DOHH2 (cell line): ENCODE results near the gene BCAS1.

Experiments used
- H3F3A ChIP-seq: fragments of 200-600 bp; sonication (generic), shearing (Covaris generic); 2 replicates; pipeline ENCODE4 v1.6.0; 2016; ENCODE audit warnings: antibody characterized with exemption, mild to moderate bottlenecking; ENCODE audit not compliant: control insufficient read depth, insufficient read depth
- H3K27ac ChIP-seq: fragments of 200-600 bp; sonication (generic); 2 replicates; pipeline ENCODE4 v1.5.1; 2014; ENCODE audit warnings: low read depth, mild to moderate bottlenecking, low read length, moderate library complexity
- H3K27me3 ChIP-seq: fragments of 200-600 bp; sonication (generic); 2 replicates; pipeline ENCODE4 v1.6.1; 2014; ENCODE audit warnings: mild to moderate bottlenecking, low read length, mixed read lengths; ENCODE audit not compliant: control insufficient read depth
- H3K36me3 ChIP-seq: fragments of 200-600 bp; sonication (generic); 2 replicates; pipeline ENCODE4 v1.6.1; 2014; ENCODE audit warnings: mild to moderate bottlenecking, low read length, moderate library complexity, mixed read lengths; ENCODE audit not compliant: control insufficient read depth
- H3K4me1 ChIP-seq: fragments of 200-600 bp; sonication (generic); 2 replicates; pipeline ENCODE4 v1.6.1; 2014; ENCODE audit warnings: mild to moderate bottlenecking, low read length, mixed read lengths; ENCODE audit not compliant: control insufficient read depth
- H3K4me2 ChIP-seq: fragments of 200-600 bp; sonication (generic); 2 replicates; pipeline ENCODE4 v1.6.0; 2014; ENCODE audit warnings: mild to moderate bottlenecking, low read length, moderate library complexity
- H3K4me3 ChIP-seq: fragments of 200-600 bp; sonication (generic); 2 replicates; pipeline ENCODE4 v1.5.1; 2014; ENCODE audit warnings: mild to moderate bottlenecking, low read length, mixed read lengths
- H3K79me2 ChIP-seq: fragments of 200-600 bp; sonication (generic); 2 replicates; pipeline ENCODE4 v1.6.1; 2014; ENCODE audit warnings: mild to moderate bottlenecking, low read length, mixed read lengths; ENCODE audit not compliant: control insufficient read depth
- H3K9me2 ChIP-seq: fragments of 200-600 bp; sonication (generic); replicated peaks from 2 replicates; pipeline ENCODE4 v1.6.1; 2014; ENCODE audit warnings: mild to moderate bottlenecking, low read length, mixed read lengths; ENCODE audit not compliant: control insufficient read depth
- H3K9me3 ChIP-seq: fragments of 200-600 bp; sonication (generic); 2 replicates; pipeline ENCODE4 v1.6.1; 2014; ENCODE audit warnings: antibody characterized with exemption, low read length, mixed read lengths; ENCODE audit not compliant: control insufficient read depth, insufficient read depth
- H4K20me1 ChIP-seq: fragments of 200-600 bp; sonication (generic); 2 replicates; pipeline ENCODE4 v1.6.0; 2014; ENCODE audit warnings: low read depth, mild to moderate bottlenecking, antibody characterized with exemption, low read length, moderate library complexity; ENCODE audit not compliant: control insufficient read depth, insufficient read depth
- CTCF ChIP-seq: fragments of 200-600 bp; sonication (generic); IDR thresholded peaks from one replicate; pipeline ENCODE4 v1.5.1; 2014; ENCODE audit warnings: antibody characterized with exemption, mild to moderate bottlenecking, low read depth, low read length; ENCODE audit not compliant: poor library complexity, severe bottlenecking
- EZH2phosphoT487 ChIP-seq: fragments of 200-600 bp; sonication (generic); IDR thresholded peaks from 2 replicates; pipeline ENCODE4 v1.6.1; 2017; ENCODE audit warnings: borderline replicate concordance, mild to moderate bottlenecking, antibody characterized with exemption, low read length, moderate library complexity, mixed read lengths

BCAS1 gene

GRCh38 chr20:53940360-53940702 is 130.1 kb downstream of the BCAS1 start:
- Histone ChIP-seq H3K27ac (no peak overlapping the region), H3K4me1 (peaks cover 84% of the 10 kb centered on the region), H3K9me2 (no peaks in the 10 kb centered on the region), H3K36me3 (no peaks in the 10 kb centered on the region), H3K79me2 (no peaks in the 10 kb centered on the region), H3F3A (peaks cover 9% of the 10 kb centered on the region), H3K9me3 (no peaks in the 10 kb centered on the region), H4K20me1 (no peaks in the 10 kb centered on the region), H3K4me3 (0 out of 2 replicates have a peak overlapping the region, but pooled peaks have one; percentile 15), H3K4me2 (peak overlapping the region; percentile 41), H3K27me3 (no peaks in the 10 kb centered on the region)
- no peak for TF ChIP-seq CTCF
- no peak for TF ChIP-seq EZH2phosphoT487

- Histone ChIP-seq H3K9me3 (no peaks in the 10 kb centered on the region), H3K4me3 (0 out of 2 replicates have a peak overlapping the region, but pooled peaks have one; percentile 15), H3K9me2 (no peaks in the 10 kb centered on the region), H4K20me1 (no peaks in the 10 kb centered on the region), H3K79me2 (no peaks in the 10 kb centered on the region), H3K27me3 (no peaks in the 10 kb centered on the region), H3K36me3 (no peaks in the 10 kb centered on the region), H3K27ac (no peak overlapping the region), H3K4me1 (peaks cover 90% of the 10 kb centered on the region), H3K4me2 (peak overlapping the region; percentile 41), H3F3A (peaks cover 14% of the 10 kb centered on the region)
- TF ChIP-seq EZH2phosphoT487 (no peak), CTCF (peak; percentile 89)
Observed at GRCh38 chr20:53939572-53940359, 130.6 kb downstream of the BCAS1 start.

GRCh38 chr20:53939190-53939571 is 131.2 kb downstream of the BCAS1 start:
- Histone ChIP-seq H3K4me1 (peaks cover 93% of the 10 kb centered on the region), H3F3A (peaks cover 20% of the 10 kb centered on the region), H4K20me1 (no peaks in the 10 kb centered on the region), H3K4me2 (no peak overlapping the region), H3K79me2 (no peaks in the 10 kb centered on the region), H3K27me3 (no peaks in the 10 kb centered on the region), H3K4me3 (no peak overlapping the region), H3K9me3 (no peaks in the 10 kb centered on the region), H3K27ac (no peak overlapping the region), H3K36me3 (no peaks in the 10 kb centered on the region), H3K9me2 (no peaks in the 10 kb centered on the region)
- TF ChIP-seq CTCF, result no peak
- no peak for TF ChIP-seq EZH2phosphoT487
